Bronchial epithelial cell (primary cell): ENCODE results near the gene SHB. TPM values are rescaled to one million over a fixed set of nuclear protein-coding genes. Genes with fewer than 3 reads are reported as not detected.

Experiments
- DNase-seq: peaks from one replicate; pipeline ENCODE4 v3.0.0-alpha.2; 2010; ENCODE audit warnings: low read depth
- FAIRE-seq: peaks from 2 replicates; lab custom pipeline; 2011; peaks lifted over from hg19 to GRCh38; lab: Jason Lieb, UNC
- H3K27me3 ChIP-seq: 2 replicates; pipeline ENCODE4 v1.5.1; 2011; ENCODE audit warnings: low read length; ENCODE audit not compliant: control insufficient read depth, insufficient read depth
- H3K36me3 ChIP-seq: 2 replicates; pipeline ENCODE4 v1.5.1; 2011; ENCODE audit warnings: low read length; ENCODE audit not compliant: control insufficient read depth, insufficient read depth
- H3K4me3 ChIP-seq: 2 replicates; pipeline ENCODE4 v1.5.1; 2011; ENCODE audit warnings: mild to moderate bottlenecking, low read depth, low read length, control low read depth
- total RNA-seq: library from RNA; depleted of rRNA; stranded (reverse); fragments of >200 nt; gene quantifications from 2 replicates; pipeline ENCODE4 v1.2.1, GENCODE V29; 2014
- TF ChIP-seq, protein P1 (sequence below): IDR thresholded peaks from 2 replicates; pipeline ENCODE4 v1.5.1; 2011; ENCODE audit warnings: mild to moderate bottlenecking, moderate library complexity, low read length, control low read depth, inconsistent platforms; ENCODE audit not compliant: insufficient read depth, severe bottlenecking

The SHB gene
- total RNA-seq, 1 donor from 2014 or later, result 14.5 TPM

GRCh38 chr9:38016375-38017135, 52.5 kb downstream of the SHB start:
- TF ChIP-seq, protein P1, sequence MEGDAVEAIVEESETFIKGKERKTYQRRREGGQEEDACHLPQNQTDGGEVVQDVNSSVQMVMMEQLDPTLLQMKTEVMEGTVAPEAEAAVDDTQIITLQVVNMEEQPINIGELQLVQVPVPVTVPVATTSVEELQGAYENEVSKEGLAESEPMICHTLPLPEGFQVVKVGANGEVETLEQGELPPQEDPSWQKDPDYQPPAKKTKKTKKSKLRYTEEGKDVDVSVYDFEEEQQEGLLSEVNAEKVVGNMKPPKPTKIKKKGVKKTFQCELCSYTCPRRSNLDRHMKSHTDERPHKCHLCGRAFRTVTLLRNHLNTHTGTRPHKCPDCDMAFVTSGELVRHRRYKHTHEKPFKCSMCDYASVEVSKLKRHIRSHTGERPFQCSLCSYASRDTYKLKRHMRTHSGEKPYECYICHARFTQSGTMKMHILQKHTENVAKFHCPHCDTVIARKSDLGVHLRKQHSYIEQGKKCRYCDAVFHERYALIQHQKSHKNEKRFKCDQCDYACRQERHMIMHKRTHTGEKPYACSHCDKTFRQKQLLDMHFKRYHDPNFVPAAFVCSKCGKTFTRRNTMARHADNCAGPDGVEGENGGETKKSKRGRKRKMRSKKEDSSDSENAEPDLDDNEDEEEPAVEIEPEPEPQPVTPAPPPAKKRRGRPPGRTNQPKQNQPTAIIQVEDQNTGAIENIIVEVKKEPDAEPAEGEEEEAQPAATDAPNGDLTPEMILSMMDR, result no peak

GRCh38 chr9:38015906-38016305, 53.1 kb downstream of the SHB start:
- no peak for FAIRE-seq

More at GRCh38 chr9:38016375-38017135, 52.5 kb downstream of the SHB start:
- no peak for FAIRE-seq
- peaks cover 4% of the 10 kb centered on the region for H3K36me3 ChIP-seq
- DNase-seq, result no peak
- H3K4me3 ChIP-seq, result no peak overlapping the region
- no peaks in the 10 kb centered on the region for H3K27me3 ChIP-seq

GRCh38 chr9:38015266-38015665, 53.8 kb downstream of the SHB start:
- FAIRE-seq (no peak), DNase-seq (no peak)
- Histone ChIP-seq H3K4me3 (no peak overlapping the region), H3K36me3 (peaks cover 4% of the 10 kb centered on the region), H3K27me3 (no peaks in the 10 kb centered on the region)
- TF ChIP-seq, protein P1, result no peak

More at GRCh38 chr9:38015906-38016305, 53.1 kb downstream of the SHB start:
- H3K27me3 ChIP-seq, result no peaks in the 10 kb centered on the region
- no peak overlapping the region for H3K4me3 ChIP-seq
- H3K36me3 ChIP-seq, result peaks cover 4% of the 10 kb centered on the region
- TF ChIP-seq, protein P1, result no peak
- no peak for DNase-seq

DNA sequence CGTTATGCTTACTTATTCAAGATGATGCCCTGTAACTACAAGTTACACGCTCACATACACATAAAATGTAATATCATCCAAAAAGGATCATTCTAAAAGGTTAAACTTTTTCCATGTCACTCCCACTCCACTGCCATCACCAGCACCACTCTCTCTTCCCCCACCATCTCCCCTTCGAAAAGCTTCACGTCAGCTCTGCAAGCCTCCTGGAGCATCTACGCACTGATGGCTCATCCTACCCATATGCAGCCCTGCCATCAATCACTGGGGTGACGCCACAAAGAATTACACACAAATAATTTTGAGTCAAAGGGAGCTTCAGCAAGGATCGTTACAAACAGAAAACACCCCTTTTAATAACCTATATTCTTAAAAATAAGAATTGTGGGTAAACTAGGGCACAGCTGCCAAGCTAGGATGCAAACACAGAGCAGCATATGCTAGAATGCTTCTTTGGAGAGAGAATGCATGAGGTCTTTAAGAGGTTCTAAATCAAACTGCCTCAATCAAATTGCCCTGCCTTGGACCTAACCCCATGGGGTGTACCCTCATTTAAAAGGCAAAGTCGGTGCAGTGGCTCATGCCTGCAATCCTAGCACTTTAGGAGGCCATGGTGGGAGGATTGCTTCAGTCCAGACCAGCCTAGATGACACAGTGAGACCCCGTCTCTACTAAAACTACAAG, 56.1 kb downstream of the SHB start:
- Histone ChIP-seq H3K27me3 (no peaks in the 10 kb centered on the region), H3K36me3 (peaks cover 4% of the 10 kb centered on the region), H3K4me3 (no peak overlapping the region)
- TF ChIP-seq, protein P1, result no peak
- DNase-seq (no peak), FAIRE-seq (no peak)

DNA sequence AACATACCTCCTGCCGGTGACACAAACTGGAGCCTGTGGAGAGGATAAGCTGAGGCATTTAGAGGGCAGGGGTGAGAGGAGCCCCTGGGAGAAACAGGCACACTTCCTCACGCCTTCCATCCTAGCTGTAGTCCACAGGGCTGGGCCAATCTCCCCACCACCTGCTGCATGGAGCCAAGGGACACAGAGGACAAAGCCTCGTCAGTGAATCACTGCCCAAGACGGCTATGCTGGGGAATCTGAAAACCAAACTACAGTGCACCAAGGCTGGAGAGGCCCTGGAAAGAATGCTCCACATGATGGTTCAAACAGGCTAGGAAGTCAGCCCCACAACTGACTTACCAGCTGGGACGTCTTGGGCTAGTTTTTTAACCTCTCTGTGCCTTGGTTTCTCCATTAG, 57.0 kb downstream of the SHB start:
- H3K27me3 ChIP-seq, result no peaks in the 10 kb centered on the region
- TF ChIP-seq, protein P1, result no peak
- H3K36me3 ChIP-seq, result peaks cover 4% of the 10 kb centered on the region
- DNase-seq (no peak), FAIRE-seq (no peak)
- H3K4me3 ChIP-seq, result no peak overlapping the region
